ENCODE results near the gene MFSD11. TPM values are rescaled to one million over a fixed set of nuclear protein-coding genes. Genes with fewer than 3 reads are reported as not detected.

The MFSD11 gene
- polyA plus RNA-seq, 2 of the 4 experiments (the other 2 are of a cell fraction) = 17.5 to 26.0 TPM

DNA sequence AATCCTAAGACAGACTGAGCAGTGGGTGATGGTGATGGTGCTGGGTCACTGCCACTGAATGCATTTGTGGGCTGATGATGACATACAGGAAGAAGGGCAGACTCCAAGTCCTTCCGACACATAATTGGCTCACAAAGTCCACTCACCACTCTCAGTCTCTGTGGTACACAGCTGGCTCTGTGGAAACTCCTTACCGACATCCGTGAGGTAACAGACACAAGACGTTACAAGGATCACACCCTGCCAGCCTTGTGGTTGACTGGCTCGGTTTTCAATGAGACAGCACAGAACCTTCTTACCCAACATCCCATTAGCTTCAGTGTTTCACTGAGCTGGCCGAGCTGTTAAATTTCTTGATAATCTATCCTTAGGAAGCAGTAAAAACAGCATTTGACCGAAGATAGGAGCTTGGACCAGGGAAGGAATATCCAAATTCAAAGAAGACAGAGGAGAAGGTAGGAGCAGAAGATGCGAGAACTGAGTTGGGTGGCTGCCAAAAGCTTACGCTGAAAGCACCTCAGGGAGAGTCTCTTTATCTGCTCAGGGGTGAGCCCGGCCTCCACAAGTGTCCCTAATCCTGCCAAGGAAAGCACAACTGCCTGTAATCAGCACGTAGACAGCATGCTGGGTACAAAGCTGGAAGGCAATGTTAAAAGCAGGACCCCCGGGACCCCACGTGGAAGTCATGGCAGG, 21.6 kb upstream of the MFSD11 start (continued):
- no peak for TF ChIP-seq ZC3H11A (IDR thresholded peaks at IDR 0.05)
- TF ChIP-seq BCL3 (IDR thresholded peaks at IDR 0.05) = no peak

DNA sequence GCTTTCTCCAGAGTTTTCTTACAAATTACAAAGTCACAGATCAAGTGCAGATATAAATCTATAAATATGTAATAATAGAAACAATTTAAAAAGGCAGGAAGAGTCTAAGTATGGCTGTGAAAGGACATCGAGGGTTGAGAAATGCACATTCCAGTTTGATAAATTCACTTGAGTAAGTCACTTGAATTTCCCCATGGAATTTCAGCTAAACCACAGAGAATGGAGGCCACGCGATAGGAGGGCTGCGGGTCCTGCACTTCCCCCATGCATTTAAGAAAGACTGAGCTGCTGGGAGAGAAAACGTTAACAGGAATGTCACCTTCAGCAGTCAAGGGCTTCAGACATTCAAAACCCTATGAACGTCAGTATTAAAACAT, 21.1 kb upstream of the MFSD11 start:
- no peak for FAIRE-seq
- Histone ChIP-seq H3K4me1 (peaks cover under 1% of the 10 kb centered on the region; the same call in 2 of the 3 replicates), H3K4me2 (no peak overlapping the region), H3K9me3 (no peaks in the 10 kb centered on the region), H3K4me3 (no peak overlapping the region), H3K27ac (no peak overlapping the region)
- ChIA-PET CTCF (interaction anchor here (0.9 to 26.0 kb wide), 14 partner anchors 9 to 225 kb away, joined by 3 to 456 read pairs (median 8); partner anchors contain the start of genes JMJD6 and METTL23), POLR2A (interaction anchor here (1.8 kb wide), 1 partner anchor 10 kb away, joined by 5 read pairs; the partner anchor contains the start of genes JMJD6 and METTL23)
- TF ChIP-seq KDM1A (IDR thresholded peaks at IDR 0.05; ENCODE audit: low read depth) (no peak), RFX5 (IDR thresholded peaks at IDR 0.05) (no peak), EHF (CRISPR knock-in tag; IDR thresholded peaks at IDR 0.05) (no peak), HDAC2 (IDR thresholded peaks at IDR 0.05) (no peak), ZFP36 (IDR thresholded peaks at IDR 0.05; ENCODE audit: borderline replicate concordance, partially characterized antibody) (no peak), MYC (IDR thresholded peaks at IDR 0.05; ENCODE audit: borderline replicate concordance, low read length) (no peak), SREBF2 (IDR thresholded peaks at IDR 0.05) (no peak)
- TF ChIP-seq, protein P1, sequence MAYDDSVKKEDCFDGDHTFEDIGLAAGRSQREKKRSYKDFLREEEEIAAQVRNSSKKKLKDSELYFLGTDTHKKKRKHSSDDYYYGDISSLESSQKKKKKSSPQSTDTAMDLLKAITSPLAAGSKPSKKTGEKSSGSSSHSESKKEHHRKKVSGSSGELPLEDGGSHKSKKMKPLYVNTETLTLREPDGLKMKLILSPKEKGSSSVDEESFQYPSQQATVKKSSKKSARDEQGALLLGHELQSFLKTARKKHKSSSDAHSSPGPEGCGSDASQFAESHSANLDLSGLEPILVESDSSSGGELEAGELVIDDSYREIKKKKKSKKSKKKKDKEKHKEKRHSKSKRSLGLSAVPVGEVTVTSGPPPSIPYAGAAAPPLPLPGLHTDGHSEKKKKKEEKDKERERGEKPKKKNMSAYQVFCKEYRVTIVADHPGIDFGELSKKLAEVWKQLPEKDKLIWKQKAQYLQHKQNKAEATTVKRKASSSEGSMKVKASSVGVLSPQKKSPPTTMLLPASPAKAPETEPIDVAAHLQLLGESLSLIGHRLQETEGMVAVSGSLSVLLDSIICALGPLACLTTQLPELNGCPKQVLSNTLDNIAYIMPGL (CRISPR knock-in tag; IDR thresholded peaks at IDR 0.05; ENCODE audit: borderline replicate concordance) = no peak
- TF ChIP-seq, protein P2, sequence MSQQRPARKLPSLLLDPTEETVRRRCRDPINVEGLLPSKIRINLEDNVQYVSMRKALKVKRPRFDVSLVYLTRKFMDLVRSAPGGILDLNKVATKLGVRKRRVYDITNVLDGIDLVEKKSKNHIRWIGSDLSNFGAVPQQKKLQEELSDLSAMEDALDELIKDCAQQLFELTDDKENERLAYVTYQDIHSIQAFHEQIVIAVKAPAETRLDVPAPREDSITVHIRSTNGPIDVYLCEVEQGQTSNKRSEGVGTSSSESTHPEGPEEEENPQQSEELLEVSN (IDR thresholded peaks at IDR 0.05; ENCODE audit: borderline replicate concordance, low read depth) = no peak
- whole genome bisulfite sequencing (ENCODE audit: missing lambda C conversion rate) = 88% methylated on average over 6 of the region's 6 CpGs
- ATAC-seq = no peak
- DNase-seq (ENCODE audit: low read depth in 1 of 2, low spot score in 1 of 2) = no peak

- ChIA-PET POLR2A (no interaction called here), CTCF (interaction anchor here (0.6 to 26.0 kb wide), 12 partner anchors 7 to 348 kb away, joined by 3 to 456 read pairs (median 4); partner anchors contain the start of genes JMJD6, METTL23 and ST6GALNAC2)
- FAIRE-seq (no peak), DNase-seq (ENCODE audit: low read depth in 1 of 2, low spot score in 1 of 2) (no peak), ATAC-seq (no peak)
- H3K4me2 ChIP-seq = no peak overlapping the region
- no peak overlapping the region for H3K4me3 ChIP-seq
- 95% methylated on average over 16 of the region's 16 CpGs for WGBS (ENCODE audit: missing lambda C conversion rate)
- H3K9me3 ChIP-seq = no peaks in the 10 kb centered on the region
- H3K4me1 ChIP-seq = no peaks in the 10 kb centered on the region
- no peak overlapping the region for H3K27ac ChIP-seq
- TF ChIP-seq FOXS1 (CRISPR knock-in tag; IDR thresholded peaks at IDR 0.05) (no peak), JUNB (IDR thresholded peaks at IDR 0.05) (no peak), RARB (CRISPR knock-in tag; IDR thresholded peaks at IDR 0.05) (no peak), CHD2 (IDR thresholded peaks at IDR 0.05; ENCODE audit: low read length, partially characterized antibody) (no peak), CHD4 (IDR thresholded peaks at IDR 0.05; ENCODE audit: borderline replicate concordance) (no peak), ESRRA (IDR thresholded peaks at IDR 0.05; ENCODE audit: borderline replicate concordance, low read length) (no peak), FOSB (CRISPR knock-in tag; IDR thresholded peaks at IDR 0.05) (no peak), CEBPB (IDR thresholded peaks at IDR 0.05) (no peak), HOXB5 (CRISPR knock-in tag; IDR thresholded peaks at IDR 0.05) (no peak), MAZ (IDR thresholded peaks at IDR 0.05; ENCODE audit: borderline replicate concordance, low read depth, low read length) (no peak), MYC (IDR thresholded peaks at IDR 0.05; ENCODE audit: borderline replicate concordance, low read length) (no peak)
- TF ChIP-seq, protein P3, sequence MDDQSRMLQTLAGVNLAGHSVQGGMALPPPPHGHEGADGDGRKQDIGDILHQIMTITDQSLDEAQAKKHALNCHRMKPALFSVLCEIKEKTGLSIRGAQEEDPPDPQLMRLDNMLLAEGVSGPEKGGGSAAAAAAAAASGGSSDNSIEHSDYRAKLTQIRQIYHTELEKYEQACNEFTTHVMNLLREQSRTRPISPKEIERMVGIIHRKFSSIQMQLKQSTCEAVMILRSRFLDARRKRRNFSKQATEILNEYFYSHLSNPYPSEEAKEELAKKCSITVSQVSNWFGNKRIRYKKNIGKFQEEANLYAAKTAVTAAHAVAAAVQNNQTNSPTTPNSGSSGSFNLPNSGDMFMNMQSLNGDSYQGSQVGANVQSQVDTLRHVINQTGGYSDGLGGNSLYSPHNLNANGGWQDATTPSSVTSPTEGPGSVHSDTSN (IDR thresholded peaks at IDR 0.05) = no peak
- TF ChIP-seq, protein P4, sequence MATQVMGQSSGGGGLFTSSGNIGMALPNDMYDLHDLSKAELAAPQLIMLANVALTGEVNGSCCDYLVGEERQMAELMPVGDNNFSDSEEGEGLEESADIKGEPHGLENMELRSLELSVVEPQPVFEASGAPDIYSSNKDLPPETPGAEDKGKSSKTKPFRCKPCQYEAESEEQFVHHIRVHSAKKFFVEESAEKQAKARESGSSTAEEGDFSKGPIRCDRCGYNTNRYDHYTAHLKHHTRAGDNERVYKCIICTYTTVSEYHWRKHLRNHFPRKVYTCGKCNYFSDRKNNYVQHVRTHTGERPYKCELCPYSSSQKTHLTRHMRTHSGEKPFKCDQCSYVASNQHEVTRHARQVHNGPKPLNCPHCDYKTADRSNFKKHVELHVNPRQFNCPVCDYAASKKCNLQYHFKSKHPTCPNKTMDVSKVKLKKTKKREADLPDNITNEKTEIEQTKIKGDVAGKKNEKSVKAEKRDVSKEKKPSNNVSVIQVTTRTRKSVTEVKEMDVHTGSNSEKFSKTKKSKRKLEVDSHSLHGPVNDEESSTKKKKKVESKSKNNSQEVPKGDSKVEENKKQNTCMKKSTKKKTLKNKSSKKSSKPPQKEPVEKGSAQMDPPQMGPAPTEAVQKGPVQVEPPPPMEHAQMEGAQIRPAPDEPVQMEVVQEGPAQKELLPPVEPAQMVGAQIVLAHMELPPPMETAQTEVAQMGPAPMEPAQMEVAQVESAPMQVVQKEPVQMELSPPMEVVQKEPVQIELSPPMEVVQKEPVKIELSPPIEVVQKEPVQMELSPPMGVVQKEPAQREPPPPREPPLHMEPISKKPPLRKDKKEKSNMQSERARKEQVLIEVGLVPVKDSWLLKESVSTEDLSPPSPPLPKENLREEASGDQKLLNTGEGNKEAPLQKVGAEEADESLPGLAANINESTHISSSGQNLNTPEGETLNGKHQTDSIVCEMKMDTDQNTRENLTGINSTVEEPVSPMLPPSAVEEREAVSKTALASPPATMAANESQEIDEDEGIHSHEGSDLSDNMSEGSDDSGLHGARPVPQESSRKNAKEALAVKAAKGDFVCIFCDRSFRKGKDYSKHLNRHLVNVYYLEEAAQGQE (IDR thresholded peaks at IDR 0.05) = no peak
- TF ChIP-seq, protein P5, sequence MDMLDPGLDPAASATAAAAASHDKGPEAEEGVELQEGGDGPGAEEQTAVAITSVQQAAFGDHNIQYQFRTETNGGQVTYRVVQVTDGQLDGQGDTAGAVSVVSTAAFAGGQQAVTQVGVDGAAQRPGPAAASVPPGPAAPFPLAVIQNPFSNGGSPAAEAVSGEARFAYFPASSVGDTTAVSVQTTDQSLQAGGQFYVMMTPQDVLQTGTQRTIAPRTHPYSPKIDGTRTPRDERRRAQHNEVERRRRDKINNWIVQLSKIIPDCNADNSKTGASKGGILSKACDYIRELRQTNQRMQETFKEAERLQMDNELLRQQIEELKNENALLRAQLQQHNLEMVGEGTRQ (IDR thresholded peaks at IDR 0.05) = no peak
- TF ChIP-seq, protein P6, sequence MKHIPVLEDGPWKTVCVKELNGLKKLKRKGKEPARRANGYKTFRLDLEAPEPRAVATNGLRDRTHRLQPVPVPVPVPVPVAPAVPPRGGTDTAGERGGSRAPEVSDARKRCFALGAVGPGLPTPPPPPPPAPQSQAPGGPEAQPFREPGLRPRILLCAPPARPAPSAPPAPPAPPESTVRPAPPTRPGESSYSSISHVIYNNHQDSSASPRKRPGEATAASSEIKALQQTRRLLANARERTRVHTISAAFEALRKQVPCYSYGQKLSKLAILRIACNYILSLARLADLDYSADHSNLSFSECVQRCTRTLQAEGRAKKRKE (CRISPR knock-in tag; IDR thresholded peaks at IDR 0.05; ENCODE audit: low read depth) = no peak
Measured at GRCh38 chr17:76718516-76718915, 19.4 kb upstream of the MFSD11 start.
